K562 (cell line): ENCODE results near the gene DPP10. TPM values are rescaled to one million over a fixed set of nuclear protein-coding genes. Genes with fewer than 3 reads are reported as not detected.

ENCODE experiments used
- ATAC-seq: fragments of 200-7000 bp; cut with Tn5 transposase; 3 replicates; pipeline ENCODE4 v1.9.1; 2020; ENCODE audit warnings: moderate library complexity
- BruUV-seq: library from RNA; stranded (reverse); fragments of 400-500 nt; replicated peaks from 2 replicates; lab custom pipeline; 2021; lab: Mats Ljungman, UMichigan
- CTCF ChIA-PET: fragments of 300-600 bp; formaldehyde crosslinking; extraction: SDS; loops from one replicate; lab custom pipeline; 2021; ENCODE audit warnings: low intra/inter-chr PET ratio; lab: Yijun Ruan, JAX
- POLR2A ChIA-PET: fragments of 300-600, 350-650 bp; sonication (Branson Sonifier 250); formaldehyde crosslinking; extraction: SDS; loops from one replicate; lab custom pipeline; 2021; ENCODE audit warnings: antibody characterized with exemption, inconsistent platforms; lab: Yijun Ruan, JAX
- DNase-seq, 4 experiments: peaks; one replicate each; pipeline versions ENCODE4 v3.0.0 to v3.0.0-alpha.2; 2011 to 2018; ENCODE audit warnings: low spot score in 3 of 4, mixed read lengths in 3 of 4; ENCODE audit errors: extremely low read depth in 1 of 4
- FAIRE-seq: peaks from 2 replicates; lab custom pipeline; 2011; peaks lifted over from hg19 to GRCh38; lab: Jason Lieb, UNC
- H2AFZ ChIP-seq: 2 replicates; pipeline ENCODE4 v1.6.0; 2011; ENCODE audit warnings: low read depth, low read length, control low read depth, inconsistent platforms
- H3K27ac ChIP-seq: fragments of 200-600 bp; 3 replicates; pipeline ENCODE4 v1.8.0; 2011; ENCODE audit warnings: low read depth, mild to moderate bottlenecking, control low read depth, inconsistent platforms, low read length, moderate library complexity, mixed read lengths; ENCODE audit errors: extremely low read depth
- H3K27me3 ChIP-seq, 2 experiments: fragments of 300-600 bp in 1 of 2; 2 replicates in 1 of 2; 3 replicates in 1 of 2; pipeline versions ENCODE4 v1.6.0 to v1.8.0; 2011; ENCODE audit warnings: inconsistent platforms in 2 of 2, low read length in 2 of 2, mild to moderate bottlenecking in 1 of 2, mixed read lengths in 1 of 2, moderate library complexity in 1 of 2; ENCODE audit not compliant: control insufficient read depth in 2 of 2, insufficient read depth in 2 of 2
- H3K36me3 ChIP-seq: fragments of 300-600 bp; 3 replicates; pipeline ENCODE4 v1.8.0; 2011; ENCODE audit warnings: mild to moderate bottlenecking, low read length, inconsistent platforms; ENCODE audit not compliant: control insufficient read depth, insufficient read depth
- H3K4me1 ChIP-seq, 2 experiments: fragments of 200-600 bp in 1 of 2; replicated peaks in 1 of 2; 2 replicates in 1 of 2; 3 replicates in 1 of 2; pipeline versions ENCODE4 v1.5.1 to v1.8.0; 2011; ENCODE audit warnings: inconsistent platforms in 2 of 2, low read length in 2 of 2, mild to moderate bottlenecking in 1 of 2, mixed read lengths in 1 of 2, moderate library complexity in 1 of 2; ENCODE audit not compliant: control insufficient read depth in 2 of 2, insufficient read depth in 2 of 2
- H3K4me2 ChIP-seq: 2 replicates; pipeline ENCODE4 v1.6.1; 2011; ENCODE audit warnings: low read length, control low read depth, inconsistent platforms, mixed read lengths; ENCODE audit not compliant: insufficient read depth
- H3K4me3 ChIP-seq: fragments of 200-600 bp; sonication (generic), shearing (Covaris generic); 2 replicates; pipeline ENCODE4 v1.5.1; 2016; ENCODE audit warnings: control low read depth, inconsistent platforms
- H3K79me2 ChIP-seq: fragments of 200-600 bp; 3 replicates; pipeline ENCODE4 v1.8.0; 2011; ENCODE audit warnings: low read length, inconsistent platforms; ENCODE audit not compliant: control insufficient read depth, insufficient read depth
- H3K9ac ChIP-seq, 2 experiments: 2 replicates each; pipeline versions ENCODE4 v1.6.0 to v1.6.1; 2011; ENCODE audit warnings: low read depth in 2 of 2, low read length in 2 of 2, control low read depth in 1 of 2, inconsistent platforms in 1 of 2, mild to moderate bottlenecking in 1 of 2, mixed read lengths in 1 of 2; ENCODE audit not compliant: insufficient read depth in 1 of 2
- H3K9me1 ChIP-seq: one replicate; pipeline ENCODE4 v1.6.0; 2011; ENCODE audit warnings: inconsistent platforms, mild to moderate bottlenecking, low read length, moderate library complexity; ENCODE audit not compliant: control insufficient read depth, insufficient read depth
- H3K9me3 ChIP-seq: replicated peaks from 2 replicates; pipeline ENCODE4 v1.5.1; 2011; ENCODE audit warnings: low read depth, low read length, inconsistent platforms; ENCODE audit not compliant: control insufficient read depth, insufficient read depth
- H4K20me1 ChIP-seq: replicated peaks from 2 replicates; pipeline ENCODE4 v1.6.1; 2011; ENCODE audit warnings: low read length, inconsistent platforms, mixed read lengths; ENCODE audit not compliant: control insufficient read depth, insufficient read depth
- CBX1 ChIP-seq: sonication (generic); IDR thresholded peaks from 2 replicates; pipeline ENCODE4 v1.6.1; 2016; ENCODE audit warnings: antibody characterized with exemption, low read depth, mild to moderate bottlenecking
- DMBX1 ChIP-seq: fragments of 250-450 bp; sonication (Bioruptor Pico); IDR thresholded peaks from 2 replicates; pipeline ENCODE4 v1.8.0; 2022; ENCODE audit warnings: inconsistent platforms, mild to moderate bottlenecking, moderate library complexity, borderline replicate concordance
- ERF ChIP-seq: fragments of 450-650 bp; formaldehyde crosslinking; IDR thresholded peaks from 2 replicates; pipeline ENCODE4 v1.4.0; 2020; ENCODE audit warnings: mild to moderate bottlenecking, mixed read lengths
- GATA2 ChIP-seq: sonication (generic); formaldehyde crosslinking; IDR thresholded peaks from 2 replicates; pipeline ENCODE4 v1.4.0; 2020; ENCODE audit warnings: mild to moderate bottlenecking, missing genetic modification reagents
- NELFE ChIP-seq: IDR thresholded peaks from 2 replicates; pipeline ENCODE4 v1.6.1; 2011; ENCODE audit warnings: mild to moderate bottlenecking; ENCODE audit not compliant: insufficient read depth, insufficient read length
- TAF15 ChIP-seq: fragments of 200-400 bp; formaldehyde crosslinking; IDR thresholded peaks from 2 replicates; pipeline ENCODE4 v1.6.1; 2017; ENCODE audit warnings: mild to moderate bottlenecking, low read depth, low read length, moderate library complexity
- ZNF274 ChIP-seq: IDR thresholded peaks from 2 replicates; pipeline ENCODE4 v1.6.1; 2011; ENCODE audit warnings: low read depth, mild to moderate bottlenecking, low read length, moderate library complexity, borderline replicate concordance
- ZNF766 ChIP-seq: fragments of 200-800 bp; sonication (Bioruptor generic); conservative IDR thresholded peaks from 2 replicates; pipeline ENCODE4 v1.6.1; 2016; ENCODE audit warnings: missing genetic modification characterization, missing compliant biosample characterization
- WGBS: fragments of 100-300 bp; shearing (Covaris generic); methylation state at CpG from one replicate; pipeline ENCODE4 v1.1.6; 2016; ENCODE audit warnings: low coverage, mixed read lengths; ENCODE audit not compliant: insufficient coverage; ENCODE audit errors: missing lambda C conversion rate; 5-methylcytosine and 5-hydroxymethylcytosine counted together
- in situ Hi-C: fragments of 300-500 bp; cut with MboI; formaldehyde crosslinking; loops from 4 replicates; pipeline ENCODE4 v1.15.0; 2018; ENCODE audit warnings: inconsistent platforms, mixed read lengths
- intact Hi-C: fragments of 100-400 bp; cut with micrococcal nuclease; formaldehyde crosslinking; loops from 2 replicates; pipeline ENCODE4 v1.14.2; 2022
- polyA plus RNA-seq, 8 experiments: library from polyadenylated mRNA; depleted of rRNA in 4 of 8; stranded (reverse) in 5 of 8; unstranded in 3 of 8; fragments of >200 nt; fragmentation: Nextera tagmentation in 2 of 8; fragmentation: Illumina TruSeq in 1 of 8; extraction: Ambion mirVana in 2 of 8; extraction: Trizol in 1 of 8; gene quantifications; 2 replicates each; pipeline versions ENCODE4 v1.2.1 to v1.2.3, GENCODE V29; 2011 to 2014; ENCODE audit warnings: inconsistent platforms in 1 of 8, missing spikeins in 1 of 8
- total RNA-seq, 7 experiments: library from RNA; depleted of rRNA in 6 of 7; stranded (reverse); fragments of >200 nt in 6 of 7; fragmentation: Illumina TruSeq in 2 of 7; extraction: Trizol in 2 of 7; gene quantifications; 2 replicates each; pipeline versions ENCODE4 v1.2.1 to v1.2.3, GENCODE V29; 2011 to 2021; ENCODE audit warnings: low replicate concordance in 1 of 7
- TF ChIP-seq, protein P1 (sequence below), 2 experiments: fragments of 450-650 bp; IDR thresholded peaks; 2 replicates each; pipeline ENCODE4 v1.6.1; 2018; ENCODE audit warnings: mild to moderate bottlenecking in 2 of 2, low read depth in 1 of 2; ENCODE audit not compliant: partially characterized antibody in 2 of 2
- TF ChIP-seq, protein P2 (sequence below): fragments of 150-350 bp; conservative IDR thresholded peaks from 2 replicates; pipeline ENCODE4 v1.6.1; 2014; ENCODE audit warnings: low read length

DPP10 gene
- total and polyA plus RNA-seq, 9 of the 15 experiments (the other 6 are each of a cell fraction or from before 2014, with no cell fraction given): not detected

- Histone ChIP-seq H2AFZ (no peak overlapping the region), H3K4me3 (no peak overlapping the region), H3K9ac (no peak overlapping the region), H4K20me1 (no peaks in the 10 kb centered on the region), H3K27ac (no peak overlapping the region), H3K9me3 (no peaks in the 10 kb centered on the region), H3K9me1 (no peaks in the 10 kb centered on the region), H3K4me2 (no peak overlapping the region), H3K4me1 (no peaks in the 10 kb centered on the region), H3K36me3 (no peaks in the 10 kb centered on the region), H3K79me2 (no peaks in the 10 kb centered on the region), H3K27me3 (no peaks in the 10 kb centered on the region)
- intact Hi-C loops (no loop called here), in situ Hi-C loops (no loop called here)
- DNase-seq: no peak
- ChIA-PET POLR2A (no interaction called here), CTCF (no interaction called here)
- ATAC-seq: no peak
- 0% methylated on average over 6 of the region's 6 CpGs for WGBS
- BruUV-seq: no TSS peak
- TF ChIP-seq ZNF274: no peak
- TF ChIP-seq TAF15: no peak
- TF ChIP-seq, protein P1, sequence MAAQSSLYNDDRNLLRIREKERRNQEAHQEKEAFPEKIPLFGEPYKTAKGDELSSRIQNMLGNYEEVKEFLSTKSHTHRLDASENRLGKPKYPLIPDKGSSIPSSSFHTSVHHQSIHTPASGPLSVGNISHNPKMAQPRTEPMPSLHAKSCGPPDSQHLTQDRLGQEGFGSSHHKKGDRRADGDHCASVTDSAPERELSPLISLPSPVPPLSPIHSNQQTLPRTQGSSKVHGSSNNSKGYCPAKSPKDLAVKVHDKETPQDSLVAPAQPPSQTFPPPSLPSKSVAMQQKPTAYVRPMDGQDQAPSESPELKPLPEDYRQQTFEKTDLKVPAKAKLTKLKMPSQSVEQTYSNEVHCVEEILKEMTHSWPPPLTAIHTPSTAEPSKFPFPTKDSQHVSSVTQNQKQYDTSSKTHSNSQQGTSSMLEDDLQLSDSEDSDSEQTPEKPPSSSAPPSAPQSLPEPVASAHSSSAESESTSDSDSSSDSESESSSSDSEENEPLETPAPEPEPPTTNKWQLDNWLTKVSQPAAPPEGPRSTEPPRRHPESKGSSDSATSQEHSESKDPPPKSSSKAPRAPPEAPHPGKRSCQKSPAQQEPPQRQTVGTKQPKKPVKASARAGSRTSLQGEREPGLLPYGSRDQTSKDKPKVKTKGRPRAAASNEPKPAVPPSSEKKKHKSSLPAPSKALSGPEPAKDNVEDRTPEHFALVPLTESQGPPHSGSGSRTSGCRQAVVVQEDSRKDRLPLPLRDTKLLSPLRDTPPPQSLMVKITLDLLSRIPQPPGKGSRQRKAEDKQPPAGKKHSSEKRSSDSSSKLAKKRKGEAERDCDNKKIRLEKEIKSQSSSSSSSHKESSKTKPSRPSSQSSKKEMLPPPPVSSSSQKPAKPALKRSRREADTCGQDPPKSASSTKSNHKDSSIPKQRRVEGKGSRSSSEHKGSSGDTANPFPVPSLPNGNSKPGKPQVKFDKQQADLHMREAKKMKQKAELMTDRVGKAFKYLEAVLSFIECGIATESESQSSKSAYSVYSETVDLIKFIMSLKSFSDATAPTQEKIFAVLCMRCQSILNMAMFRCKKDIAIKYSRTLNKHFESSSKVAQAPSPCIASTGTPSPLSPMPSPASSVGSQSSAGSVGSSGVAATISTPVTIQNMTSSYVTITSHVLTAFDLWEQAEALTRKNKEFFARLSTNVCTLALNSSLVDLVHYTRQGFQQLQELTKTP (IDR thresholded peaks at IDR 0.05; ENCODE audit: low read depth in 1 of 2, partially characterized antibody in 2 of 2): no peak
- no peak for TF ChIP-seq GATA2 (CRISPR knock-in tag)
- TF ChIP-seq, protein P2, sequence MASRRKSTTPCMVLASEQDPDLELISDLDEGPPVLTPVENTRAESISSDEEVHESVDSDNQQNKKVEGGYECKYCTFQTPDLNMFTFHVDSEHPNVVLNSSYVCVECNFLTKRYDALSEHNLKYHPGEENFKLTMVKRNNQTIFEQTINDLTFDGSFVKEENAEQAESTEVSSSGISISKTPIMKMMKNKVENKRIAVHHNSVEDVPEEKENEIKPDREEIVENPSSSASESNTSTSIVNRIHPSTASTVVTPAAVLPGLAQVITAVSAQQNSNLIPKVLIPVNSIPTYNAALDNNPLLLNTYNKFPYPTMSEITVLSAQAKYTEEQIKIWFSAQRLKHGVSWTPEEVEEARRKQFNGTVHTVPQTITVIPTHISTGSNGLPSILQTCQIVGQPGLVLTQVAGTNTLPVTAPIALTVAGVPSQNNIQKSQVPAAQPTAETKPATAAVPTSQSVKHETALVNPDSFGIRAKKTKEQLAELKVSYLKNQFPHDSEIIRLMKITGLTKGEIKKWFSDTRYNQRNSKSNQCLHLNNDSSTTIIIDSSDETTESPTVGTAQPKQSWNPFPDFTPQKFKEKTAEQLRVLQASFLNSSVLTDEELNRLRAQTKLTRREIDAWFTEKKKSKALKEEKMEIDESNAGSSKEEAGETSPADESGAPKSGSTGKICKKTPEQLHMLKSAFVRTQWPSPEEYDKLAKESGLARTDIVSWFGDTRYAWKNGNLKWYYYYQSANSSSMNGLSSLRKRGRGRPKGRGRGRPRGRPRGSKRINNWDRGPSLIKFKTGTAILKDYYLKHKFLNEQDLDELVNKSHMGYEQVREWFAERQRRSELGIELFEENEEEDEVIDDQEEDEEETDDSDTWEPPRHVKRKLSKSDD: no peak
- TF ChIP-seq CBX1: no peak
- TF ChIP-seq ERF (CRISPR knock-in tag): no peak
- no peak for TF ChIP-seq ZNF766 (CRISPR knock-in tag)
- no peak for TF ChIP-seq DMBX1 (CRISPR knock-in tag)
- no peak for TF ChIP-seq NELFE
- FAIRE-seq: no peak
These were observed 921.7 kb downstream of the DPP10 start for GRCh38 chr2:115364093-115364492.
